D721Med (cell line): Measurements from ENCODE around the gene TMCO6.
"Not testable (repeated sequence)": the region's sequence is repeated elsewhere in the genome, so short reads cannot be mapped to it uniquely, and the experiment has no call there.

Experiments
- DNase-seq: peaks from one replicate; pipeline ENCODE4 v3.0.0; 2011; ENCODE audit warnings: low spot score; ENCODE audit not compliant: insufficient read length
- FAIRE-seq: peaks from 2 replicates; lab custom pipeline; 2011; peaks lifted over from hg19 to GRCh38; lab: Jason Lieb, UNC
- TF ChIP-seq, protein P1 (sequence below): IDR thresholded peaks from 2 replicates; pipeline ENCODE4 v1.5.1; 2012; ENCODE audit warnings: mild to moderate bottlenecking, control low read depth; ENCODE audit not compliant: insufficient read depth; ENCODE audit errors: missing control alignments

The TMCO6 gene

DNA sequence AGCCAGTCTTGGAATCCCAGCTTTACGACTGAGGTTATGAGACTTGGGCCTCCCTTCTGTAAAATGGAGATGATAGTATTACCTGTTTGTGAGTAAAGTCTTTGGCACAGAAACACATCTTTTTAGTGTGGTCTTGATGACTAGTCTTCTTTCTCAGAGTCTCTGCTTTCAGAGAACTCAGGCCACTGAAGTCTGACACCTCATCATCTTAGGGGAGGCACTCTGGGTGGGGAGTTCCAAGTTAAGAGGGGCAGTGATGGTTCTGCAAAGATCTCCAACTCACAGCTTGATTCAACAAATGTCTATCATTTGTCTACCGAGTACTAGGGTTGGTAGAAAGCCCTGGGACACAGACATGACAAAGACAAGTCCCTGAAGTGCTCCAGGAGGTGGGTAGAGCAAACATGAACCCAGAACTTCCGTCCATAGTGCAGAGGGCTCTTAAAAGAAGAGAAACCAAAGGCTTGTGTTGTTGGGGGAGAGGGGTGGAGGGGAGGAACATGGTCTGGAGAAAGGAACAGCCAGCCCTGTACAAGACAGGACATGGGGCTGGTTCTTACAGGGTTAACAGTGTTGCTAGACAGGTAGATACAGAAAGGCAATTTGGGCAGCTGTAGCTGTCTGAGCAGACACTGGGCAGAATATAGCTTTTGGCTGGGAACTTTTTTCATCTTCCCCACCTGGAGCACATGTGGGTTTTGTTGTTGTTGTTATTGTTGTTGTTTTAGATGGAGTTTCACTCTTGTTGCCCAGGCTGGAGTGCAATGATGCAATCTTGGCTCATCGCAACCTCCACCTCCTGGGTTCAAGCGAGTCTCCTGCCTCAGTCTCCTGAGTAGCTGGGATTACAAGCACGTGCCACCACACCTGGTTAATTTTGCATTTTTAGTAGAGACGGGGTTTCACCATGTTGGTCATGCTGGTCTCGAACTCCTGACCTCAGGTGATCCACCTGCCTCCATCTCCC, 3.7 kb upstream of the TMCO6 start:
- TF ChIP-seq, protein P1, sequence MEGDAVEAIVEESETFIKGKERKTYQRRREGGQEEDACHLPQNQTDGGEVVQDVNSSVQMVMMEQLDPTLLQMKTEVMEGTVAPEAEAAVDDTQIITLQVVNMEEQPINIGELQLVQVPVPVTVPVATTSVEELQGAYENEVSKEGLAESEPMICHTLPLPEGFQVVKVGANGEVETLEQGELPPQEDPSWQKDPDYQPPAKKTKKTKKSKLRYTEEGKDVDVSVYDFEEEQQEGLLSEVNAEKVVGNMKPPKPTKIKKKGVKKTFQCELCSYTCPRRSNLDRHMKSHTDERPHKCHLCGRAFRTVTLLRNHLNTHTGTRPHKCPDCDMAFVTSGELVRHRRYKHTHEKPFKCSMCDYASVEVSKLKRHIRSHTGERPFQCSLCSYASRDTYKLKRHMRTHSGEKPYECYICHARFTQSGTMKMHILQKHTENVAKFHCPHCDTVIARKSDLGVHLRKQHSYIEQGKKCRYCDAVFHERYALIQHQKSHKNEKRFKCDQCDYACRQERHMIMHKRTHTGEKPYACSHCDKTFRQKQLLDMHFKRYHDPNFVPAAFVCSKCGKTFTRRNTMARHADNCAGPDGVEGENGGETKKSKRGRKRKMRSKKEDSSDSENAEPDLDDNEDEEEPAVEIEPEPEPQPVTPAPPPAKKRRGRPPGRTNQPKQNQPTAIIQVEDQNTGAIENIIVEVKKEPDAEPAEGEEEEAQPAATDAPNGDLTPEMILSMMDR = no peak
- FAIRE-seq (no peak), DNase-seq (no peak)

DNA sequence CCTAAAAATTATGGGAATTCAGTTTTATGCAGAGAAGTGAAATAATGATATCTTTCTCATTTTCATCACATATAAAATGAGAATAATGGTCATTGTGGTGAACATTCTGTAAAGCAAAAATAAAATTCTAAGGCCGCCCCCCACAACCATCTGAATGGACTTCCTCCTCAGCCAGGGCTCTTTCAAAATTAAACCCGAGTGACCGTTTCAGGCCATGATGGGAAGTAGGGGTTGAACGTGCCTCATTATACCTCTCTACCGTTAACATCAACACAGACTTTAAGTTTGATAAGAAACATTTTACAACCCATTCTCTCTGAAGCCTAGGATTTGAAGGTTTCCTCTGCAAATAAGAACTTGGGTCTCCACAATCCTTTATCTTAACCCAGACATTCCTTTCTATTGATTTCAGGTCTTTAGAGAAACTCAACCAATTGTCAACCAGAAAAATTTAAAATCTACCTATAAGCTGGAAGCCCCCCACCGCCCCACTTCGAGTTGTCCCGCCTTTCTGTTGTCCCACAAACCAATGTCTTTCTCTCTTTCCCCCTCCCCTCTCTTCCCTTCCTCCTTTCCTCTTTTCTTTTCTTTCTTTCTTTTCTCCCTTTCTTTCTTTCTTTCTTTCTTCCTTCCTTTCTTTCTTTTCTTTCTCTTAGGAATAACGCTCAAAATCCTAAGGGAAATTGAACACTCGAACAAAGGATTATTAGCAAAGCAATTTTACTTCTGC, 1.7 kb upstream of the TMCO6 start:
- FAIRE-seq (no peak), DNase-seq (no peak)
- TF ChIP-seq, protein P1 = no peak

GRCh38 chr5:140638898-140639147, 428 bp upstream of the TMCO6 start:
- FAIRE-seq, DNase-seq: not testable (repeated sequence)

DNA sequence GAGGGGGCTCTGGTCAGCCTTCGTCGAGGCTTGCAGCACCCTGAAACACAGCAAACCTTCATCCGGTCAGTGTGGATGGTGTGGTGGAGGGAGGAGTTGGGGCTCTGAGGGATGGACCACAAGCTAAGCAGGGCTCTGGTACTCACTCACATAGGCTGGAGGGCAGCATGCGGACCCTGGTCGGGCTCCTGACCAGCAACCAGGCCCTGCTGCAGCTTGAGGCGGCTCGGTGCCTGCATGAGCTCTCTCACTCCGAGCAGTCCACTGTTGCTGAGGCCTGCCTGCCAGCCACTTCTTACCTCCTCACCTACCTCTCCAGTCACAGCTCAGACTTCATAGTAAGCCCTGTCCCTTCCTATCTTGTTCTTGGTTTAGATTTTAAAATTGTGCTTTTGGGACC, 2.5 kb downstream of the TMCO6 start:
- TF ChIP-seq, protein P1 = no peak
- no peak for DNase-seq
- no peak for FAIRE-seq

DNA sequence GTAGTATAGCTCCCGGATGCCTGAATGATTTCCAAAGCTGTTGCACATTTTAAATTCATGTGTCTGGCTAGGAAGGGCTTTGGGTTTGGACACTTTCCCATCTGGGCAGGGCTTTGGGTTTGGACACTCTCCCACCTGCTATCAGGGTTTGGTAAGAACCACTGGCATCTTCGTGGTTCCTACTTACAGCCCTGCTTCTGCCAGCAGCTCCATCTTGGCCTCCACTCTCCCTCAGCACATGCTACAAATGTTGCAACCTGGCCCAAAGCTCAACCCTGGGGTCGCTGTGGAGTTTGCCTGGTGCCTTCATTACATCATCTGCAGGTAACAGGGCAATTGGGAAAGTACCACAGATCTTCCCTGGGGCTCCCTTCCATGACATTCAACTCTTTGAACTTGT, 3.5 kb downstream of the TMCO6 start:
- TF ChIP-seq, protein P1 = no peak
- no peak for FAIRE-seq
- DNase-seq = no peak

DNA sequence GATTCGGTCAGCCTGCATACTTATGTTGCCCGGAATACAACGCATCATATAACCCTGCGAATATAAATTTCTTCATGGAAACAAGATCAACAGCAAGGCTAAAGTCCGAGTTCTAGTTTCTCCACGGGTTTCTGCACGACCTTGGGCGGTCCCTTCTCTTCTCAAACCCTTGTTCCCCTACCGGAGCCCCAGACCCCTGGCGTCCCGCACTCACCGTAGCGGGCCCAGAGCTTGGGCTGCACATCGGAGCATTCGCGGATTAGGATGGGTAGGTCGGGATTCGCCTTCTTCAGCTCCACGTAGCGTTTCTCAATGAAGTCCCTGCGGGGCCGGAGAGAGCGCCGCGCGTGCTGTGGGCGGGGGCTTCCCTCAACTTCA, 7.8 kb downstream of the TMCO6 start:
- DNase-seq = no peak
- TF ChIP-seq, protein P1 = no peak
- FAIRE-seq = no peak

DNA sequence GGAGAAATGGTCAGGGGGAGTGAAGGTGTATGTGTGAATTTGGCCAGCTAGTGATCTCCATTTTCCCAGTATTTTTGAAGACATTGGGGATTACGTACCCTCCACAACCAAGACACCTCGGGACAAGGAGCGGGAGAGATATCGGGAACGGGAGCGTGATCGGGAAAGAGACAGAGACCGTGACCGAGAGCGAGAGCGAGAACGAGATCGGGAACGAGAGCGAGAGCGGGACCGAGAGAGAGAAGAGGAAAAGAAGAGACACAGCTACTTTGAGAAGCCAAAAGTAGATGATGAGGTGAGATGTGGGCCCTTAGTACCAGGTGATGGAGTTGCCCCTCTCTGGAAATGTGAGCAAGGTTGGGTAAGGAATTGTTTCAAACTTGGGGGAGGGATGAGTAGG, 19.6 kb downstream of the TMCO6 start:
- DNase-seq = no peak
- no peak for FAIRE-seq
- TF ChIP-seq, protein P1 = no peak

GRCh38 chr5:140660371-140660770, 21.1 kb downstream of the TMCO6 start:
- FAIRE-seq = not testable (repeated sequence)

More at GRCh38 chr5:140660371-140660770, 21.1 kb downstream of the TMCO6 start:
- not testable (repeated sequence) for DNase-seq
